ENCODE data around the gene ATP7A. TPM values are rescaled to one million over a fixed set of nuclear protein-coding genes. Genes with fewer than 3 reads are reported as not detected.

Gene ATP7A
- total RNA-seq, 1 experiment from 2014 or later = 6.3 TPM

GRCh38 chrX:77977518-77977917, 67.0 kb downstream of the ATP7A start:
- no peaks in the 10 kb centered on the region for H3K4me1 ChIP-seq (ENCODE audit: control insufficient read depth in 1 of 2, insufficient read depth in 2 of 2, low read length in 2 of 2)
- H3K4me3 ChIP-seq (replicated peaks in 1 of 2; ENCODE audit: low read depth in 1 of 2, low read length in 2 of 2) = no peak overlapping the region
- ChIA-PET POLR2A (no interaction called here), RAD21 (ENCODE audit: low non-redundant PET in 1 of 2, low total read pairs in 2 of 2, uncharacterized antibody in 2 of 2, unreplicated experiment in 2 of 2) (no interaction called here), CTCF (no interaction called here)
- BruUV-seq (replicated peaks) = no TSS peak
- no peak overlapping the region for H3K4me2 ChIP-seq (ENCODE audit: low read length)
- H2AFZ ChIP-seq (ENCODE audit: low read depth, low read length, poor library complexity, severe bottlenecking) = no peak overlapping the region
- H4K20me1 ChIP-seq (ENCODE audit: insufficient read depth) = no peaks in the 10 kb centered on the region
- no peak overlapping the region for H3K9ac ChIP-seq (ENCODE audit: low read length)
- DNase-seq (ENCODE audit: low read depth, low spot score) (no peak), ATAC-seq (no peak)
- TF ChIP-seq FOSL1 (IDR thresholded peaks at IDR 0.05; ENCODE audit: low read depth) (no peak), EZH2 (IDR thresholded peaks at IDR 0.05) (no peak), SP1 (IDR thresholded peaks at IDR 0.05; ENCODE audit: low read depth) (no peak), YY1 (IDR thresholded peaks at IDR 0.05; ENCODE audit: extremely low read depth, insufficient replicate concordance, low read depth, low read length) (no peak), CBX3 (IDR thresholded peaks at IDR 0.05; ENCODE audit: low read depth) (no peak), EGR1 (IDR thresholded peaks at IDR 0.05; ENCODE audit: low read depth) (no peak), ELF1 (IDR thresholded peaks at IDR 0.05; ENCODE audit: borderline replicate concordance, low read depth) (no peak), SRF (IDR thresholded peaks at IDR 0.05; ENCODE audit: low read depth) (no peak), POLR2AphosphoS5 (IDR thresholded peaks at IDR 0.05; ENCODE audit: low read depth, low read length) (no peak), SIN3A (IDR thresholded peaks at IDR 0.05; ENCODE audit: low read depth) (no peak), EZH2phosphoT487 (IDR thresholded peaks at IDR 0.05; ENCODE audit: borderline replicate concordance) (no peak), TCF7L2 (IDR thresholded peaks at IDR 0.05; ENCODE audit: borderline replicate concordance, extremely low read depth, insufficient read depth, insufficient read length) (no peak), ZNF274 (IDR thresholded peaks at IDR 0.05; ENCODE audit: low read depth, low read length) (no peak), RAD21 (IDR thresholded peaks at IDR 0.05; ENCODE audit: low read depth) (no peak), JUND (IDR thresholded peaks at IDR 0.05) (no peak)
- TF ChIP-seq, protein P1, sequence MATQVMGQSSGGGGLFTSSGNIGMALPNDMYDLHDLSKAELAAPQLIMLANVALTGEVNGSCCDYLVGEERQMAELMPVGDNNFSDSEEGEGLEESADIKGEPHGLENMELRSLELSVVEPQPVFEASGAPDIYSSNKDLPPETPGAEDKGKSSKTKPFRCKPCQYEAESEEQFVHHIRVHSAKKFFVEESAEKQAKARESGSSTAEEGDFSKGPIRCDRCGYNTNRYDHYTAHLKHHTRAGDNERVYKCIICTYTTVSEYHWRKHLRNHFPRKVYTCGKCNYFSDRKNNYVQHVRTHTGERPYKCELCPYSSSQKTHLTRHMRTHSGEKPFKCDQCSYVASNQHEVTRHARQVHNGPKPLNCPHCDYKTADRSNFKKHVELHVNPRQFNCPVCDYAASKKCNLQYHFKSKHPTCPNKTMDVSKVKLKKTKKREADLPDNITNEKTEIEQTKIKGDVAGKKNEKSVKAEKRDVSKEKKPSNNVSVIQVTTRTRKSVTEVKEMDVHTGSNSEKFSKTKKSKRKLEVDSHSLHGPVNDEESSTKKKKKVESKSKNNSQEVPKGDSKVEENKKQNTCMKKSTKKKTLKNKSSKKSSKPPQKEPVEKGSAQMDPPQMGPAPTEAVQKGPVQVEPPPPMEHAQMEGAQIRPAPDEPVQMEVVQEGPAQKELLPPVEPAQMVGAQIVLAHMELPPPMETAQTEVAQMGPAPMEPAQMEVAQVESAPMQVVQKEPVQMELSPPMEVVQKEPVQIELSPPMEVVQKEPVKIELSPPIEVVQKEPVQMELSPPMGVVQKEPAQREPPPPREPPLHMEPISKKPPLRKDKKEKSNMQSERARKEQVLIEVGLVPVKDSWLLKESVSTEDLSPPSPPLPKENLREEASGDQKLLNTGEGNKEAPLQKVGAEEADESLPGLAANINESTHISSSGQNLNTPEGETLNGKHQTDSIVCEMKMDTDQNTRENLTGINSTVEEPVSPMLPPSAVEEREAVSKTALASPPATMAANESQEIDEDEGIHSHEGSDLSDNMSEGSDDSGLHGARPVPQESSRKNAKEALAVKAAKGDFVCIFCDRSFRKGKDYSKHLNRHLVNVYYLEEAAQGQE (IDR thresholded peaks at IDR 0.05; ENCODE audit: low read depth) = no peak
- TF ChIP-seq, protein P2, sequence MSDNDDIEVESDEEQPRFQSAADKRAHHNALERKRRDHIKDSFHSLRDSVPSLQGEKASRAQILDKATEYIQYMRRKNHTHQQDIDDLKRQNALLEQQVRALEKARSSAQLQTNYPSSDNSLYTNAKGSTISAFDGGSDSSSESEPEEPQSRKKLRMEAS (IDR thresholded peaks at IDR 0.05) = no peak
- TF ChIP-seq, protein P3, sequence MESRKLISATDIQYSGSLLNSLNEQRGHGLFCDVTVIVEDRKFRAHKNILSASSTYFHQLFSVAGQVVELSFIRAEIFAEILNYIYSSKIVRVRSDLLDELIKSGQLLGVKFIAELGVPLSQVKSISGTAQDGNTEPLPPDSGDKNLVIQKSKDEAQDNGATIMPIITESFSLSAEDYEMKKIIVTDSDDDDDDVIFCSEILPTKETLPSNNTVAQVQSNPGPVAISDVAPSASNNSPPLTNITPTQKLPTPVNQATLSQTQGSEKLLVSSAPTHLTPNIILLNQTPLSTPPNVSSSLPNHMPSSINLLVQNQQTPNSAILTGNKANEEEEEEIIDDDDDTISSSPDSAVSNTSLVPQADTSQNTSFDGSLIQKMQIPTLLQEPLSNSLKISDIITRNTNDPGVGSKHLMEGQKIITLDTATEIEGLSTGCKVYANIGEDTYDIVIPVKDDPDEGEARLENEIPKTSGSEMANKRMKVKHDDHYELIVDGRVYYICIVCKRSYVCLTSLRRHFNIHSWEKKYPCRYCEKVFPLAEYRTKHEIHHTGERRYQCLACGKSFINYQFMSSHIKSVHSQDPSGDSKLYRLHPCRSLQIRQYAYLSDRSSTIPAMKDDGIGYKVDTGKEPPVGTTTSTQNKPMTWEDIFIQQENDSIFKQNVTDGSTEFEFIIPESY (IDR thresholded peaks at IDR 0.05; ENCODE audit: extremely low read depth, insufficient replicate concordance, low read length) = no peak
- TF ChIP-seq, protein P4, sequence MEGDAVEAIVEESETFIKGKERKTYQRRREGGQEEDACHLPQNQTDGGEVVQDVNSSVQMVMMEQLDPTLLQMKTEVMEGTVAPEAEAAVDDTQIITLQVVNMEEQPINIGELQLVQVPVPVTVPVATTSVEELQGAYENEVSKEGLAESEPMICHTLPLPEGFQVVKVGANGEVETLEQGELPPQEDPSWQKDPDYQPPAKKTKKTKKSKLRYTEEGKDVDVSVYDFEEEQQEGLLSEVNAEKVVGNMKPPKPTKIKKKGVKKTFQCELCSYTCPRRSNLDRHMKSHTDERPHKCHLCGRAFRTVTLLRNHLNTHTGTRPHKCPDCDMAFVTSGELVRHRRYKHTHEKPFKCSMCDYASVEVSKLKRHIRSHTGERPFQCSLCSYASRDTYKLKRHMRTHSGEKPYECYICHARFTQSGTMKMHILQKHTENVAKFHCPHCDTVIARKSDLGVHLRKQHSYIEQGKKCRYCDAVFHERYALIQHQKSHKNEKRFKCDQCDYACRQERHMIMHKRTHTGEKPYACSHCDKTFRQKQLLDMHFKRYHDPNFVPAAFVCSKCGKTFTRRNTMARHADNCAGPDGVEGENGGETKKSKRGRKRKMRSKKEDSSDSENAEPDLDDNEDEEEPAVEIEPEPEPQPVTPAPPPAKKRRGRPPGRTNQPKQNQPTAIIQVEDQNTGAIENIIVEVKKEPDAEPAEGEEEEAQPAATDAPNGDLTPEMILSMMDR (IDR thresholded peaks at IDR 0.05 in 2 of 3, conservative IDR thresholded peaks at IDR 0.05 in 1 of 3; ENCODE audit: borderline replicate concordance in 1 of 3, insufficient read depth in 1 of 3, low read depth in 2 of 3, low read length in 2 of 3) = no peak
- TF ChIP-seq, protein P5, sequence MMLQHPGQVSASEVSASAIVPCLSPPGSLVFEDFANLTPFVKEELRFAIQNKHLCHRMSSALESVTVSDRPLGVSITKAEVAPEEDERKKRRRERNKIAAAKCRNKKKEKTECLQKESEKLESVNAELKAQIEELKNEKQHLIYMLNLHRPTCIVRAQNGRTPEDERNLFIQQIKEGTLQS (IDR thresholded peaks at IDR 0.05) = no peak
- no peaks in the 10 kb centered on the region for H3K27me3 ChIP-seq (ENCODE audit: insufficient read depth, low read length)
- intact Hi-C loops (cut with micrococcal nuclease) = no loop called here
- H3K9me2 ChIP-seq (ENCODE audit: insufficient read depth) = no peaks in the 10 kb centered on the region
- H3K9me3 ChIP-seq (ENCODE audit: control insufficient read depth in 1 of 2, insufficient read depth in 1 of 2, low read depth in 1 of 2, low read length in 2 of 2) = no peaks in the 10 kb centered on the region
- no peak overlapping the region for H3K27ac ChIP-seq (ENCODE audit: low read depth, low read length)
- no peaks in the 10 kb centered on the region for H3K36me3 ChIP-seq (ENCODE audit: control insufficient read depth in 1 of 2, insufficient read depth in 2 of 2, low read length in 2 of 2)
- no peaks in the 10 kb centered on the region for H3K79me2 ChIP-seq (ENCODE audit: insufficient read depth, low read length)
